Embryonic facial prominence (tissue), 1 donor: Measurements from ENCODE around the gene VWA8.
"Not testable (repeated sequence)": the region's sequence is repeated elsewhere in the genome, so short reads cannot be mapped to it uniquely, and the experiment has no call there.

Source experiments
- DNase-seq: peaks from one replicate; pipeline ENCODE4 v3.0.0-alpha.2; 2016; ENCODE audit errors: extremely low spot score

VWA8 gene

GRCh38 chr13:41588448-41588847 lies 372.5 kb downstream of the VWA8 start:
- DNase-seq: no peak

- no peak for DNase-seq
Observed at GRCh38 chr13:41587490-41587889, 373.4 kb downstream of the VWA8 start.

DNA sequence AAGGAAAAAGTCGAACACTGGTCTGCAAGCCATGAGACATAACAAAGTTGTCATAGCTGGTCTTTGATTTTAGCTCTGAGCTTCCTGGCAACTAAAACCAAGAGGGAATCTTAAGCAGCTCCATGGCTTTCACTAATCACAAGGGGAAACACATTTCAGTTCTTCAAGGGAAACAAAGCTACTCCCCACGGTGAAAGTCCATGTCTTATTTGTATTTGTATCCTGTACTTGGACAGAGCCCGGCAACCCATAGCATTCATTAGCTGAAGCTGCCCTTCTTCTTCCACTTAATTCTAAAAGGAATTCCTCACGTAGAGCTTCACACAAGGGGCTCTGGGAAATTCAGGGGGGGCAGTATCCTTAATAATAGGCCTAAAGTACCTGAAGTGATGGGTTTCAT lies 374.7 kb downstream of the VWA8 start:
- no peak for DNase-seq

GRCh38 chr13:41582027-41582463 lies 378.9 kb downstream of the VWA8 start:
- no peak for DNase-seq

DNA sequence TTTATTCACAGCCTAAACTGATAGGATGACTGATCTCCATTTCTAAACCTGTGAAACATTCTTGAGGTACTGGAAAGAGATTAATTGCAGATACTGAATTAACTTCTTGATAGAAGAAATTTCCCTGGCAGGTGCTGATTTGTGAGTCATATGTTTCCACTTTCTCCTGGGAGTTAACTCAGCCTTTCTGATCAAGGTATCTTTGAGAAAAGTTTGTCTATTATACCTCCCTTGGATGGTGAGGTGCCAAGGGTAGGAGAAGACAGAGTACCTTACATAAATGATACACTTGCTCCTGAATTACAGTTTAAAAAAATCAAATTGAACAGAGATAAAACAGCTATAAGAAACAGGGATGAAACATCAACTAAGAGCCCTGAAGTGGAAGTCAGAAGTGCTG lies 380.6 kb downstream of the VWA8 start:
- DNase-seq: no peak

DNA sequence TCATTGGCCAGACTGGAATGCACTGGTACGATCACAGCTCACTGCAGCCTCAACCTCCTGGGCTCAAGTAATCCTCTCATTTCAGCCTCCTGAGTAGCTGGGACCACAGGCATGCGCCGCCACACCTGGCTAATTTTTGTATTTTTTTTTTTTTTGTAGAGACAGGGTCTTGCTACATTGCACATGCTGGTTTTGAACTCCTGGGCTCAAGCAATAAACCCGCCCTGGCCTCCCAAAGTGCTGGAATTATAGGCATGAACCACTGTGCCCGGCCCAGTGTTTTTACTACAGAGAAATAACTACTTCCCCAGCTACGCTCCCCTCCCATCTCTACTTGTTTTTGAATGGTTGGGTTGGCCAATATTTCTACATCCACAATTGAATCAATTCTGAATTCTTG lies 381.0 kb downstream of the VWA8 start:
- no peak for DNase-seq

DNA sequence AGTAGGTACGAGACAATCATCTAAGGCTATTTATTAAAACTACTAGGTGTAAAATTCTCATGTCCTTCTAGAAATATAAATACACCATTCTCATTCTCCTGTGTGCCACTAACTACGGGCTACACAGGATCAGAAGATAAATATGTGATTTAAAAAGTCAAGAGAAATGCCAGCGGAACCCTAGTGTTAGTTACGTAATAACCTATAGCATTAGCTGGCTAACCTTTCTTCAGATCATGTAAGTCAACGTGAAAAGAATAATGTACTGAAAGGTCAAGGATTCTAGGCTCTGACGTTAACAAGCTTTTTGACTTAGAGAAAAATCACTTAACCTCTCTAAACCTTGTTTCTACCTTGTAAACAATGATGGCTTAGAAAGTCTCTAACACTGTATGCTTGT lies 381.7 kb downstream of the VWA8 start:
- no peak for DNase-seq

DNA sequence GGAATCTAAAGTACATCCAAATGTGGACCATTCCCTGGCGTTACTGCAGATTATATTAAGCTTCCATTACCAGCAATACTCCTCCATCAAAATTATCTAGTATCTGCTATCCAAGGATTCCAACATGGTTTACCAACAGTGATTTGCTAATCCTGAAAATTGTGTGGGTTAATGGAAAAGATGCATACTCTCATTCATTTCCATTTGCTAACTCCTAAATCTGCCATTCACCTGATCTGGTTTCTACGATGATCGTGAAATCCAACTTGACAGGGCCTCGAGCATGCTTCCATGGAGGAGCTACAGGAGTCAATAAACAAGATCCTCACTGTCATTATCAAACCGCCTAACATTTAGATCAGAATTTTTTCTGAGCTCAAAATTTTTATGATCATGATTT lies 382.5 kb downstream of the VWA8 start:
- DNase-seq: no peak

GRCh38 chr13:41577436-41577835 lies 383.5 kb downstream of the VWA8 start:
- DNase-seq: no peak

- not testable (repeated sequence) for DNase-seq
Observed at GRCh38 chr13:41573640-41574039, 387.3 kb downstream of the VWA8 start.

GRCh38 chr13:41571817-41572340 lies 389.0 kb downstream of the VWA8 start:
- not testable (repeated sequence) for DNase-seq

DNA sequence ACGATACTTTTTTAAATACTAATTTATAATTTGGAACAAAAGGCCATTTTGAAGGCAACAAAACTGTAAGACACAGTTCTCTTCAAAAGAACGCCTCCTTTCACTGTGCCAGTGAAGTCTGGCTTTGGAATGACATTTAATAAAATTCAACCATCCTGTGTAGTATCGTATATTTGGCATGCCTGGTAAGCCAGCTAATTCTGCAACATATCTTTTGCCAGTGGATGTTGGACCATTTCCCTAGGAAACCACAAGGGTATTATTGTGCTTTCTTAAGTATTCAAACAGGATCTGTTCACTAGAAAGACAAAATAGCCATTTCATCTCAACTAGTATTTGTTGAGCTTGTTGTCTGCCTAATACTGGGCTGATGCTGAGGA lies 391.9 kb downstream of the VWA8 start:
- DNase-seq: no peak

- DNase-seq: no peak
Observed at GRCh38 chr13:41568143-41568971, 392.6 kb downstream of the VWA8 start.

GRCh38 chr13:41567363-41567762 lies 393.5 kb downstream of the VWA8 start:
- DNase-seq: no peak

- DNase-seq: no peak
Observed at GRCh38 chr13:41565846-41566245, 395.1 kb downstream of the VWA8 start.

DNA sequence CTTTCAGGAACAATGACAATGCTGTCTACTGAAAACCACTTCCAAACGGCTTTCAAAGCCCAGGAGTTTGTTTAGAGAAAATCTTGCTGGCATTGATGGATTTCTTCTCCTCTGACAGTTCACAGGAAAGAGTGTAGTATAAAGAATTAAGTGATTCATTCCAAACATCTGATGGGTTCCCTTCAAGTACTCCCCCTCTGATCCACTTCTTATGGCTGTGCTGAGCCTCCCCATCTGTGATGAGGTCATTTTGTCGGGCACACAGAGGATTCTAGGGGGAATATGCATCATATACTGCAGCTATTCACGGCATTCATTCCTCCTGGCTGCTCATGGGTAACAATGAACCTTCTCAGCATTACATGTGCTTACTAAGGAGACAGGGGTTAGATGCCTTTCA lies 395.7 kb downstream of the VWA8 start:
- DNase-seq: peak; percentile 36

DNA sequence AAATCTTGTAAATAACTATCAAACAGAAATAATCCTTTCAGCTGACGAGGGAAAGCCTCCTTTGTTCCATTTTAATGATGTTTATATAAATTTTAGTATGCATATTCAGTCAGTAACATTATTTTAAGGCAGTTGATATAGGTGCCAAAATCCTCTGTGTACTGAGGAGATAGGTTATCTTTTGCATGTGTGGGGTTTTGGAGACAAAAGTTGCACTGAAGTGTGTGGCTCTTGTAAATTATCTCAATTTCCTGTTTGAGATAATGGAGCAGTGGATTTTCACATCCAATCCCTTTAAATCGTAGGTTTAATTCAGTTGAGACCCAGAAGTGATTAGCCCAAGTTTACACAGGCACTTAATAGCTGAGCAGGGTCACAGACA lies 396.9 kb downstream of the VWA8 start:
- no peak for DNase-seq

- no peak for DNase-seq
Observed at GRCh38 chr13:41563341-41563983, 397.4 kb downstream of the VWA8 start.

DNA sequence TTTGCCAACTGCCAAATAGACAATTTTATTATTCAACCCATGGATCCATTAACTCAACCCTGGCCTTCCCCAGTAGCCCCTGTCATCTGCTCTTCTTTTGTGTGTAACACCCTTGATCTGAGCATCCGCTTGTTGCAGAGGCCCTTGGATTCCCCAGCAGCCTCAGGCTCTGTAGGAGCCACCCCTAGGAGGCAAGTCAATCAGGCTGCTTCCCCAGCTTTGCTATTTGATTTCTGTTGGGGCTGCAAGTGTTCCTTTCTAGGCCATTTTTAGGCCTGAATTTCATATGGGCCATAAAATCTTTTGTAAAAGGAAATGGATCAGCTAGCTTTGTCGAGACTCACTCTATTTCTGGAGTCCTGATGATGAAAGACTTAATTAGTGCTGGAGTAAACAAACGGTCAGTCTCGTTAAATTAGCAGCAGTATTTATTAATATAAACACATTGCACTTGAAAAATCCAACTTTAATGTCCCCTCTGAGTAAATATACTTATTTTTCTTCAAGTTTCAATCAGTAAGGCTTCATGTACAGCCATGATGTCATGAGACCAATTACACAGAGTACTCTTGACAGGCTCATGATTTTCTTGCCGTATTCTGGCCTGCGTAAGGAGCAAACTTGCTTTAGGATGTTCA lies 398.2 kb downstream of the VWA8 start:
- no peak for DNase-seq

DNA sequence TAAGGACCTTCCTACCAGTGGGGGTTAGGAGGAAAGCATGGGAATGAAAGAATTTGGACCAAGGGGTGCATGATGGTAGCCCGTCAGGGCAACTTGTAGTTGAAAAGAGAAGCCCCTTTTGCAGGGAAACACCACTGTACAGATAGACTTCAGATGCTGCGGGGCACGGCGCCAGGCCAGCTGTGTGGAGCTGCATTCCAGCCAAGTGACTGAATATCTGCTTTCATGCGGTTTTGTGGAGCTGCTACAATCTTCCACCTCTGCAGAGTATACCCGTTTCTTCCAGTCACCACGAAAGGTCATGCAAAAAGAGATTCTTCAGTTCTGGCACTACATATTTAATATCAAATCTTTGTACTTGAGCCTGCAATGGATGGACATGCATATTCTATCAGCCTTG lies 398.8 kb downstream of the VWA8 start:
- DNase-seq: no peak

DNA sequence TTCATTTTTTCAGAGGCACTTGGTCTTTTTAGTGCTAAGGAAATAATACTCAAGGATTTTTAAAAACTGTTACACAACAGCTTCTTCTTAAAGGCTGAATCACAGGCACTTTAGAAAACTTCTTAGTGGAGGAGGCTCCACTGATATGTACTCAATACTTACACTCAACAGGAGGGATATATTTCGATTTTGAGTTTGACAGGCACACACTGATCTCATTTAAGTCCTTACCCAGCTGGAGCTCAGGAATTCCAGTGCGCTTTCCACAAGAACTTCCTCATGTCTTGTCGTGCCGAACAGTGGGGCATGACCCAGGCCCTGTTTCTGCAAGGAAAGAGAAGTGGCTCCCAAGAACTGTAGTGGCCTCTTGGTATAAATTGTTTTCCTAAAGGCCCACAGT lies 399.7 kb downstream of the VWA8 start:
- DNase-seq: no peak

DNA sequence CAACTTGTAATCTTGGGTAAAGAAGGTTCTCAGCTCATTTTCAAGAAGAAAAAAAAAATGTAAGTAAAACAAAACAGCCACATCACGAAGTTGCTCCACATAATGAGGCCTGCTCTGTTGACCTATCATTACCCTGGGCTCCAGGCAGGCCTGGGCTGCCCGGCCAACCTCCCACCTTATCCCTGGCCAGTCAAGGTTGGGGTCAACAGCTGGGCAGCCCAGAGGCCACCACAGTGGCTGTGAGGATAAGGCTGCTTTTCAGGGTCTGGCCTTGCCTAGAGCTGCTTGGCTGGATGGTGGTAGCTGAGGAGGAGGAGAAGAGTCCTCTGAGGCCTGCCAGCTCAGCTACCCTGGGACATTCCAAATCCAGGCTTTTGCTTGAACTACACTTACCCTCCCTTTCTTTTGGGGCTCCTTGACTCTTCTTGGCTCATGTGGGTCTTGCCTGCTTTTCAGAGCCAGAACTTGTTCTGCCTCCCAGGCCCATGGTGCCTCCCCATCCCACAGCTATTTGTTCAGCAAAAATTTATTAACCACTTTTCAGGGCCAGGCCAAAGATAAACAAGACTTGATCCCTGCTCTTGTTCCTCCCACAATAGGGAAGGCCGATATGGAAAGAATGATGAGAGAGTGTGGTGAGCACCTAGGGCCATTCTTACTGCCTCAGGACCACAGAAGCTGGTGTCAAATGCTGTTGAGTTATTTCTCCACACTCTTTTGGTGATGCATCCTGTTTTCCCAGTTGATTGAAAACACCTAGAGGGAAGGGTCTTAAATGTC lies 401.9 kb downstream of the VWA8 start:
- no peak for DNase-seq
